ENCODE measurements around the gene PCDHGA9. TPM values are rescaled to one million over a fixed set of nuclear protein-coding genes. Genes with fewer than 3 reads are reported as not detected.

Gene PCDHGA9
- total and polyA plus RNA-seq, 2 donors (not counting 3 experiments of a cell fraction or from before 2014, with no cell fraction given), result 1.1 to 3.9 TPM

DNA sequence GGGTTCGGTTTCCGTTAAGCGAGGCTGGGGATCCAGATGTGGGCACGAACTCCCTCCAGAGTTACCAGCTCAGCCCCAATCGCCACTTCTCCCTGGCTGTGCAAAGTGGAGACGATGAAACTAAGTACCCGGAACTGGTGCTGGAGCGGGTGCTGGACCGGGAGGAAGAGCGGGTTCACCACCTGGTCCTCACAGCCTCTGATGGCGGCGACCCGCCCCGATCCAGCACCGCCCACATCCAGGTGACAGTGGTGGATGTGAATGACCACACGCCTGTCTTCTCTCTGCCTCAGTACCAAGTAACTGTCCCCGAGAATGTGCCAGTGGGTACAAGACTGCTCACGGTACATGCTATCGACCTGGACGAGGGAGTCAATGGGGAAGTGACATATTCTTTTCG, 19.2 kb upstream of the PCDHGA9 start:
- FAIRE-seq, result no peak
- no peaks in the 10 kb centered on the region for H3K4me1 ChIP-seq (ENCODE audit: control insufficient read depth, extremely low read depth, insufficient read depth, low read length)
- no TSS peak for BruUV-seq (replicated peaks)
- intact Hi-C loops (cut with micrococcal nuclease), result no loop called here
- H2AFZ ChIP-seq (ENCODE audit: low read depth, low read length), result no peak overlapping the region
- H3K4me2 ChIP-seq (ENCODE audit: insufficient read depth, low read length), result no peak overlapping the region
- dilution Hi-C loops (cut with MboI; ENCODE audit: extremely low pct_ligation_motif_present, low sequenced_read_pairs), result no loop called here
- no peaks in the 10 kb centered on the region for H3K36me3 ChIP-seq (ENCODE audit: control insufficient read depth in 2 of 2, extremely low read depth in 1 of 2, insufficient read depth in 2 of 2, low read length in 2 of 2)
- no peak for DNase-seq (ENCODE audit: low read depth, low spot score)
- POLR2A ChIA-PET, result no interaction called here
- H4K20me1 ChIP-seq (replicated peaks; ENCODE audit: control insufficient read depth, extremely low read depth, insufficient read depth, low read length), result no peaks in the 10 kb centered on the region
- TF ChIP-seq MYC (IDR thresholded peaks at IDR 0.05; ENCODE audit: low read depth, low read length) (no peak), EZH2 (IDR thresholded peaks at IDR 0.05; ENCODE audit: borderline replicate concordance, low read depth, low read length, severe bottlenecking) (peak; percentile 58)
- no peak overlapping the region for H3K9ac ChIP-seq (replicated peaks; ENCODE audit: extremely low read depth, insufficient read depth, low read length)
- H3K79me2 ChIP-seq (ENCODE audit: control insufficient read depth, insufficient read depth, low read length), result no peaks in the 10 kb centered on the region
- CTCF ChIA-PET, result interaction anchor here (0.8 to 2.2 kb wide), 11 partner anchors 9 to 184 kb away, joined by 3 to 11 read pairs (median 5); partner anchors contain the start of genes PCDHGA1, PCDHGA11, PCDHGA12 and PCDHGA2
- H3K4me3 ChIP-seq (replicated peaks in 1 of 3; ENCODE audit: insufficient read depth in 1 of 3, low read depth in 1 of 3, low read length in 3 of 3), result no peak overlapping the region
- no peaks in the 10 kb centered on the region for H3K9me1 ChIP-seq (replicated peaks; ENCODE audit: control insufficient read depth, extremely low read depth, insufficient read depth, low read length)
- no peak overlapping the region for H3K27ac ChIP-seq (ENCODE audit: insufficient read depth, low read depth, low read length)
- H3K9me3 ChIP-seq (replicated peaks; ENCODE audit: control insufficient read depth, insufficient read depth, low read length), result no peaks in the 10 kb centered on the region
- H3K27me3 ChIP-seq (ENCODE audit: control insufficient read depth in 2 of 2, insufficient read depth in 2 of 2, low read length in 2 of 2), result peaks cover 31 to 63% of the 10 kb centered on the region in 2 experiments

GRCh38 chr5:141384471-141385267, 17.9 kb upstream of the PCDHGA9 start:
- DNase-seq (ENCODE audit: low read depth, low spot score) (no peak), FAIRE-seq (no peak)
- Histone ChIP-seq H3K4me2 (ENCODE audit: insufficient read depth, low read length) (no peak overlapping the region), H3K9me1 (replicated peaks; ENCODE audit: control insufficient read depth, extremely low read depth, insufficient read depth, low read length) (no peaks in the 10 kb centered on the region), H3K27ac (ENCODE audit: insufficient read depth, low read depth, low read length) (no peak overlapping the region), H4K20me1 (replicated peaks; ENCODE audit: control insufficient read depth, extremely low read depth, insufficient read depth, low read length) (no peaks in the 10 kb centered on the region), H3K4me1 (ENCODE audit: control insufficient read depth, extremely low read depth, insufficient read depth, low read length) (no peaks in the 10 kb centered on the region), H2AFZ (ENCODE audit: low read depth, low read length) (no peak overlapping the region), H3K36me3 (ENCODE audit: control insufficient read depth in 2 of 2, extremely low read depth in 1 of 2, insufficient read depth in 2 of 2, low read length in 2 of 2) (no peaks in the 10 kb centered on the region), H3K27me3 (ENCODE audit: control insufficient read depth in 2 of 2, insufficient read depth in 2 of 2, low read length in 2 of 2) (peaks cover 36 to 66% of the 10 kb centered on the region in 2 experiments), H3K9me3 (replicated peaks; ENCODE audit: control insufficient read depth, insufficient read depth, low read length) (no peaks in the 10 kb centered on the region), H3K4me3 (replicated peaks in 1 of 3; ENCODE audit: insufficient read depth in 1 of 3, low read depth in 1 of 3, low read length in 3 of 3) (no peak overlapping the region), H3K9ac (replicated peaks; ENCODE audit: extremely low read depth, insufficient read depth, low read length) (no peak overlapping the region), H3K79me2 (ENCODE audit: control insufficient read depth, insufficient read depth, low read length) (no peaks in the 10 kb centered on the region)
- no peak for TF ChIP-seq POLR2A (IDR thresholded peaks at IDR 0.05; ENCODE audit: low read depth, low read length)
- no peak for TF ChIP-seq POLR2AphosphoS5 (IDR thresholded peaks at IDR 0.05; ENCODE audit: insufficient read depth, low read depth, low read length)
- no peak for TF ChIP-seq JUN (IDR thresholded peaks at IDR 0.05; ENCODE audit: borderline replicate concordance, insufficient read depth, insufficient read length, low read depth)
- no peak for TF ChIP-seq MYC (IDR thresholded peaks at IDR 0.05; ENCODE audit: low read depth, low read length)
- TF ChIP-seq, protein P1, sequence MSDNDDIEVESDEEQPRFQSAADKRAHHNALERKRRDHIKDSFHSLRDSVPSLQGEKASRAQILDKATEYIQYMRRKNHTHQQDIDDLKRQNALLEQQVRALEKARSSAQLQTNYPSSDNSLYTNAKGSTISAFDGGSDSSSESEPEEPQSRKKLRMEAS (IDR thresholded peaks at IDR 0.05; ENCODE audit: insufficient read depth, insufficient read length), result no peak
- no peak for TF ChIP-seq CTCF (IDR thresholded peaks at IDR 0.05; ENCODE audit: extremely low read depth in 1 of 2, insufficient read depth in 1 of 2, low read depth in 1 of 2, low read length in 2 of 2)
- no peak for TF ChIP-seq FOS (IDR thresholded peaks at IDR 0.05; ENCODE audit: borderline replicate concordance, insufficient read depth, low read length)
- no peak for TF ChIP-seq GATA2 (IDR thresholded peaks at IDR 0.05; ENCODE audit: insufficient read depth, insufficient read length, low read depth, low read length)
- no peak for TF ChIP-seq EZH2 (IDR thresholded peaks at IDR 0.05; ENCODE audit: borderline replicate concordance, low read depth, low read length, severe bottlenecking)
- CTCF ChIA-PET, result no interaction called here
- intact Hi-C loops (cut with micrococcal nuclease), result no loop called here
- dilution Hi-C loops (cut with MboI; ENCODE audit: extremely low pct_ligation_motif_present, low sequenced_read_pairs), result no loop called here
- POLR2A ChIA-PET, result no interaction called here
- BruUV-seq (replicated peaks), result no TSS peak

Data from endothelial cell of umbilical vein (primary cell).